Endothelial cell (in vitro differentiated cells): Measurements from ENCODE around the gene UBA3. TPM values are rescaled to one million over a fixed set of nuclear protein-coding genes. Genes with fewer than 3 reads are reported as not detected.

ENCODE experiments used
- DNase-seq: peaks from one replicate; pipeline ENCODE4 v3.0.0; 2021; ENCODE audit warnings: low spot score
- H3K27ac Mint-ChIP-seq: one replicate; pipeline ENCODE4 v1.8.0; 2021; ENCODE audit warnings: mixed read lengths, inconsistent platforms; ENCODE audit not compliant: unreplicated experiment
- H3K27me3 Mint-ChIP-seq: one replicate; pipeline ENCODE4 v1.8.0; 2021; ENCODE audit warnings: mild to moderate bottlenecking, moderate library complexity, mixed read lengths, inconsistent platforms; ENCODE audit not compliant: unreplicated experiment
- H3K36me3 Mint-ChIP-seq: one replicate; pipeline ENCODE4 v1.8.0; 2021; ENCODE audit warnings: mild to moderate bottlenecking, low read depth, mixed read lengths, inconsistent platforms; ENCODE audit not compliant: unreplicated experiment
- H3K4me1 Mint-ChIP-seq: one replicate; pipeline ENCODE4 v1.8.0; 2021; ENCODE audit warnings: mild to moderate bottlenecking, mixed read lengths, inconsistent platforms; ENCODE audit not compliant: unreplicated experiment
- H3K4me3 Mint-ChIP-seq: one replicate; pipeline ENCODE4 v1.8.0; 2021; ENCODE audit warnings: mild to moderate bottlenecking, mixed read lengths, inconsistent platforms; ENCODE audit not compliant: unreplicated experiment
- H3K9me3 Mint-ChIP-seq: one replicate; pipeline ENCODE4 v1.8.0; 2021; ENCODE audit warnings: mixed read lengths, inconsistent platforms; ENCODE audit not compliant: unreplicated experiment
- CTCF ChIP-seq: fragments of 200-600 bp; sonication (generic); IDR thresholded peaks from one replicate; pipeline ENCODE4 v1.5.0; 2021; ENCODE audit warnings: antibody characterized with exemption; ENCODE audit not compliant: unreplicated experiment
- total RNA-seq: library from RNA; stranded (reverse); fragmentation: NEBNext Ultra II Directional; extraction: Animal tissue kit (Norgen Biotek cat#: 25700); gene quantifications from one replicate; pipeline ENCODE4 v1.2.1, GENCODE V29; 2021; ENCODE audit not compliant: unreplicated experiment

Gene UBA3
- total RNA-seq, 1 donor from 2014 or later = 58.9 TPM

GRCh38 chr3:69020424-69020823 lies 59.7 kb downstream of the UBA3 start:
- peak; percentile 13 for TF ChIP-seq CTCF
- no peak overlapping the region for H3K27ac Mint-ChIP-seq
- peaks cover 9% of the 10 kb centered on the region for H3K36me3 Mint-ChIP-seq
- no peak overlapping the region for H3K4me3 Mint-ChIP-seq
- H3K27me3 Mint-ChIP-seq = no peaks in the 10 kb centered on the region
- DNase-seq = no peak
- H3K4me1 Mint-ChIP-seq = peaks cover 7% of the 10 kb centered on the region
- H3K9me3 Mint-ChIP-seq = no peaks in the 10 kb centered on the region

- peaks cover 24% of the 10 kb centered on the region for H3K36me3 Mint-ChIP-seq
- no peak overlapping the region for H3K4me3 Mint-ChIP-seq
- TF ChIP-seq CTCF = no peak
- H3K9me3 Mint-ChIP-seq = no peaks in the 10 kb centered on the region
- no peak for DNase-seq
- H3K27me3 Mint-ChIP-seq = peaks cover 7% of the 10 kb centered on the region
- H3K4me1 Mint-ChIP-seq = peaks cover 28% of the 10 kb centered on the region
- H3K27ac Mint-ChIP-seq = peak overlapping the region; percentile 72
Measured at GRCh38 chr3:69016901-69017300, 63.3 kb downstream of the UBA3 start.

GRCh38 chr3:69016102-69016501 lies 64.1 kb downstream of the UBA3 start:
- TF ChIP-seq CTCF = no peak
- Mint-ChIP-seq H3K9me3 (no peaks in the 10 kb centered on the region), H3K4me1 (peaks cover 35% of the 10 kb centered on the region), H3K36me3 (peaks cover 28% of the 10 kb centered on the region), H3K27me3 (peaks cover 9% of the 10 kb centered on the region), H3K4me3 (no peak overlapping the region), H3K27ac (no peak overlapping the region)
- no peak for DNase-seq

- Mint-ChIP-seq H3K27ac (peak overlapping the region; percentile 93), H3K4me3 (peak overlapping the region; percentile 92), H3K27me3 (peaks cover 9% of the 10 kb centered on the region), H3K36me3 (peaks cover 37% of the 10 kb centered on the region), H3K9me3 (no peaks in the 10 kb centered on the region), H3K4me1 (peaks cover 53% of the 10 kb centered on the region)
- DNase-seq = no peak
- TF ChIP-seq CTCF = no peak
Measured at GRCh38 chr3:69014022-69014580, 66.1 kb downstream of the UBA3 start.

GRCh38 chr3:69013253-69014021 lies 66.7 kb downstream of the UBA3 start, which contains the start of gene EOGT:
EOGT (minus strand) TSS chr3:69013684; CDS start chr3:69009846, 3,838 bp downstream.
- Mint-ChIP-seq H3K4me1 (peaks cover 59% of the 10 kb centered on the region), H3K27ac (peak within 1 kb of the TSS; percentile 99)
- DNase-seq = peak; percentile 91

More at GRCh38 chr3:69013253-69014021, 66.7 kb downstream of the UBA3 start, which contains the start of gene EOGT:
- Mint-ChIP-seq H3K36me3 (peaks cover 41% of the 10 kb centered on the region), H3K4me3 (peak within 1 kb of the TSS; percentile 99), H3K9me3 (no peaks in the 10 kb centered on the region), H3K27me3 (peaks cover 9% of the 10 kb centered on the region)
- TF ChIP-seq CTCF = peak; percentile 46
